Effector CD8-positive, alpha-beta T cell (primary cell): ENCODE data around the gene GALK1.
"Not testable (repeated sequence)": the region's sequence is repeated elsewhere in the genome, so short reads cannot be mapped to it uniquely, and the experiment has no call there.

Source experiments
- DNase-seq: peaks from one replicate; lab custom pipeline; 2025; lab: John Stamatoyannopoulos, UW
- total RNA-seq, 4 experiments: gene quantifications; one replicate each; lab custom pipeline; 2026; lab: John Stamatoyannopoulos, UW

Gene GALK1
- 14.1 to 23.7 (median 19.9) reads per million in 4 experiments for total RNA-seq

DNA sequence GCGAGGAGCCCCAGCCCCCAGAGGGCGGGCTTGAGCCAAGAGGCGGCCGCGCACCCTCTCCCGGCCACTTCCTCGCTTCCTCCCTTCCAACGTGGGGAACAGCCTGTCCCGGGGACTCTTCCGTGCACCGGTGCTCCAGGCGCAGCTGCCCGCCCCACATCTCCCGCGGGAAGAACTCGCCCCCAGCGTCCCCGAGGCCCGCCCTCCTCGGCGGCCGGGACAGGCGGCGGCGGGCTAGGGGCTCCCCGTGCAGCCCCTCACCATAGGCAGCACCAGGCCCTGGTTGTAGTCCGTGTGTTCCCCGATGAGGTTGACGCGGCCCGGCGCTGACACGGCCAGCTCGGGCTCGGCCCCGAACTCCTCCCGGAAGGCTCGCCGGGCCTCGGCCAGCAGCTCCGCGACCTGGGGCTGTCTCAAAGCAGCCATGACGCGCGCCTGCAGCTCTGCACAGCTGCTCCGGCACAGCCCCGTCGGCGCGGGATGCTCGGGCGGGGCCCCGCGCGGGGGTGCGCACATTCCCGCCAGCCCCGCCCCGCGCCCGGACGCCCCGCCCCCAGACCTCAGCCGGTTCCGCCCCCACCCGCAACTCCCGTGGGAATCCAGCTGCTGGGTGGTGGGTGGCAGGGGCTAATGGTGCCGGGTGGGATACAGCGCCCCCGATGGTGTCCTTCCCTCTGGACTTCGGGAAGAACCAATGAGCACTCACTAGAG lies at the start of gene GALK1:
Gene GALK1 (minus strand): TSS at position 482 of the 711 bp plus-strand sequence. CDS start 56 bp downstream, at position 426.
- DNase-seq = peak; percentile 61

DNA sequence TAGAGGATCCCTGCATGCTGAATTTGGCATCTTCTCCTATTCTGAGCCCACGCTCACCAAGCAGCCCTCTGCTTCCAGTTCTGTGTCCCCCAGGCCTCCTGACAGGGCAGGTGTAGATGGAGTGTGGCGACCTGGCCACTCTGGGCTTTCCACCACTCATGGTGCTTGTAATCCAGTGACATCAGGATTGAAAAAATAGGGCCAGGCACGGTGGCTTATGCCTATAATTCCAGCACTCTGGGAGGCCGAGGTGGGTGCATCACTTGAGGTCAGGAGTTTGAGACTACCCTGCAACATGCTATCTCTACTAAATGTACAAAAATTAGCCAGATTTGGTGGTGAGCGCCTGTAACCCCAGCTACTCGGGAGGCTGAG lies 49.0 kb upstream of the GALK1 start:
- no peak for DNase-seq

DNA sequence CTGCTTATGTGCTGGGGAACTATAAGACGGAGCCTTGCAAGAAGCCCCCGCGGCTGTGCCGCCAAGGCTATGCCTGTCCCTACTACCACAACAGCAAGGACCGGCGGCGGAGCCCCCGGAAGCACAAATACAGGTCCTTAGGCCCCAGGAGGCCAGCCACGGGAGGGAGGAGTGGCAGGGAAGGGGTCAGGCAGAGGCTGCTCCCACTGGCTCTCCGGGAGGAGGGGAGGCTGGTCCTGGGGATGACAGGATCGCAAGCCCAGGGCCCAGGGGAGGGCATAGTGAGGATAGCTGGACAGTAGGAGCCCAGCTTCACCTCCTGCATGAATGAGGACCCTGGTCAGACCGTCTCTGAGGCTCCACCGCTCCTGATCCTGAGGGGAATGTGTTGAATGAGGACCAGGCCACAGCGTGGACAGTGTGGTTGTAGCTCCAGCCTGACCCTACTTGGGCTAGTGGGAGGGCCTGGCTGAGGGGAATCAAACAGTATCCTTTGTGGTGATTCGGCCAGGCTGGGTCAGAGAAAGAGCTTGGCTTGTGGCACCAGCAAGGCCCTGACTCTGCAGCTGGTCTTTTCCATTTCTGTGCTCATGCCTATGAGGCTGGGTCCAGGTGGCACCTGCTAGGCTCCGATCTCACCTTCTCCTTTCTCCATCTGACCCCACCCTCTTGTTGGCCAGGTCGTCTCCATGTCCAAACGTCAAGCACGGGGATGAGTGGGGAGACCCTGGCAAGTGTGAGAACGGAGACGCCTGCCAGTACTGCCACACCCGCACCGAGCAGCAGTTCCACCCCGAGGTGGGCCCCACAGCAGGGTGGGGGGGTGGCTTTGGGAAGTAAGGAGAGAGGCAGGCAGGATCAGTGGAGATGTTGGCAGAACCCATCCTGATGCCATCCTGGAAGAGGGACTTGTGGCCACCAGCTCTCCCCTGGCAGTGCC lies 48.4 kb upstream of the GALK1 start:
- no peak for DNase-seq

DNA sequence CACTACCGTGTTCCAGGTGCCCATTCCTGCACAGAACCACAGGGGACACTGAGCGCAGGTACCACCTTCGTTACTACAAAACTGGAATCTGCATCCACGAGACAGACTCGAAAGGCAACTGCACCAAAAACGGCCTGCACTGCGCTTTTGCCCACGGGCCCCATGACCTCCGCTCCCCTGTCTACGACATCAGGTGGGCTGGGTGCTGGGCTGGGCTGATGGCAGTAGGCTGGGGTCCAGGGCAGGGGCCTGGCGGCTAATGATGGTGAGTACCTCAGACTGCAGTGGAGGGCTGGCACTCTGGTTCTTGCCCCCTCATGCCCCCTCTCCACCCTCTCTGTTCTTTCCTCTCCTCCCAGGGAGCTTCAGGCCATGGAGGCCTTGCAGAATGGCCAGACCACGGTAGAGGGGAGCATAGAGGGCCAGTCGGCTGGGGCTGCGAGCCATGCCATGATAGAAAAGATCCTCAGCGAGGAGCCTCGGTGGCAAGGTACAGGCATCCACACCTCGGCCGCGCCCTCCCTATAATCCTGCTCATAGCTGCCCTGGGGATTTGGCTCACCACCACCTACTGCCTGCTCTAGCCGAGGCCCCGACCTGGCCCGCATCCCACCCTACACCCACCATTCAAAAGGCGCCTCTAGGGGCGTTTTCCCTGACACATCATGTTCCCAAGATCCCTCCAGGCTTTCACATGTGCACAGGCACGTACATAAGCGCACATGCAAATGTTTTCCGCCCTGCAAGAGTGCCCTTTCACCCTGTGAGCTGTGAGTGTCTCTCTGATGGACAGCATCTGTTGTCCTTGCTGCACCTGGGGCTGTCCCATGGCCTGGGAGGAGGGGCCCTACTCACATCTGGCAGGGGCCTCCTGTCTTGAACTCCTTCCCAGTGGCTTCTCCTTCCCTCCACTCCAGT lies 47.4 kb upstream of the GALK1 start:
- no peak for DNase-seq

DNA sequence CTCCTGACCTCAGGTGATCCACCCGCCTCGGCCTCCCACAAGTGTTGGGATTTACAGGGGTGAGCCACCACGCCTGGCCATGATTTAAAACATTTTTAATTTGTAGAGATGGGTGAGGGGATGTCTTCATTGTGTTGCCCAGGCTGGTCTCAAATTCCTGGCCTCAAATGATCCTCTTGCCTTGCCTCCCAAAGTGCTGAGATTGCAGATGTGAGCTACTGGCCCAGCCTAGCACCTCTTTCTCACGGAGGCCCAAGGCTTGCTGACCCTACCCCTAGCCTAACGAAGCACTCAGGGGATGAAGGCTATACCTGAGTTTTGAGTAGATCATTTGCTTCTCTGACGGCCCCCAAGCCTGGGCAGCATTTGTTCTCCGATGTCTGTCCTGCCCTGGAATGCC lies 46.2 kb upstream of the GALK1 start:
- DNase-seq = no peak

DNA sequence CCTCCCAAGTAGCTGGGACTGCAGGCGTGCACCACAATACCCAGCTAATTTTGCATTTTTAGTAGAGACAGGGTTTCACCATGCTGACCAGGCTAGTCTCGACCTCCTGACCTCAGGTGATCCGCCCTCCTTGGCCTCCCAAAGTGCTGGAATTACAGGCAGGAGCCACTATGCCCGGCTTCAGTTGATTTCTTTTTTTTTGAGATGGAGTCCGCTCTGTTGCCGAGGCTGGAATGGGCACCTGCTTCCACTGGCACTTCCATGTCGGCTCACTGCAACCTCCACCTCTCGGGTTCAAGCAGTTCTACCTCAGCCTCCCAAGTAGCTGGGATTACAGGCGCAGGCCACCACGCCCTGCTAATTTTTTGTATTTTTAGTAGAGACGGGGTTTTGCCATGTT lies 45.8 kb upstream of the GALK1 start:
- DNase-seq = not testable (repeated sequence)

DNA sequence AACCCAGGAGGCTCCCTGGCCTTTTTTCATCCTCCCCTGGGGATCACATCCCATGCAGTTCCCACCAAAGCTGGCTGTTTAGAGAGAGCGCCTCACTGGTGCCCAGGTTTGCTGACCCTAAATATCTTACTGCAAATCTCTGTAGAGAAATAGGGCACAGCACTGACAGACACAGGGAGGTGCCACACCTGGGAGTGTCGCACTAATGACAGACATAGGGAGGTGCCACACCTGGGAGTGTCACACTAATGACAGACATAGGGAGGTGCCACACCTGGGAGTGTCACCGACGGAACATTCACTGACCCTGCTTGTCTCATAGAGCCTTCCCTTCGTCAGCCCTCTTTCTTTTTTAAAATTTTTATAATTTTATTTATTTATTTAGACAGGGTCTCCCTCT lies 45.2 kb upstream of the GALK1 start:
- DNase-seq = no peak

DNA sequence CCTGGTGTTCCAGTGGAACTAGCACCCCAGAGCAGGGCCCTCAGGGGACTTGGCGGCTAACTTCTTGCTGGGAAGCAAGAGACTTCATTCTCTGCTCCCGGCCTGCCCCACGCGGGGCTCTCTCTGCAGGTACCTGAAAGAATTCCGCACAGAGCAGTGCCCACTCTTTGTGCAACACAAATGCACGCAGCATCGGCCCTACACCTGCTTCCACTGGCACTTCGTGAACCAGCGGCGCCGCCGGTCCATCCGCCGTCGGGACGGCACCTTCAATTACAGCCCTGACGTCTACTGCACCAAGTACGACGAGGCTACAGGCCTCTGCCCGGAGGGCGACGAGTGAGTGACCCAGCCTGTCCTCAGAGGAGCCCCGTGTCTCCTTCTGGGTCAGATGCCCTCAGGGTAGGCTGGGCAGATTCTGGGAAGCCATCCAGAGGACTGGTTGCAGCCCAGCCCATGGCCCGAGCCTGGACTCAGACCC lies 44.7 kb upstream of the GALK1 start:
- no peak for DNase-seq

DNA sequence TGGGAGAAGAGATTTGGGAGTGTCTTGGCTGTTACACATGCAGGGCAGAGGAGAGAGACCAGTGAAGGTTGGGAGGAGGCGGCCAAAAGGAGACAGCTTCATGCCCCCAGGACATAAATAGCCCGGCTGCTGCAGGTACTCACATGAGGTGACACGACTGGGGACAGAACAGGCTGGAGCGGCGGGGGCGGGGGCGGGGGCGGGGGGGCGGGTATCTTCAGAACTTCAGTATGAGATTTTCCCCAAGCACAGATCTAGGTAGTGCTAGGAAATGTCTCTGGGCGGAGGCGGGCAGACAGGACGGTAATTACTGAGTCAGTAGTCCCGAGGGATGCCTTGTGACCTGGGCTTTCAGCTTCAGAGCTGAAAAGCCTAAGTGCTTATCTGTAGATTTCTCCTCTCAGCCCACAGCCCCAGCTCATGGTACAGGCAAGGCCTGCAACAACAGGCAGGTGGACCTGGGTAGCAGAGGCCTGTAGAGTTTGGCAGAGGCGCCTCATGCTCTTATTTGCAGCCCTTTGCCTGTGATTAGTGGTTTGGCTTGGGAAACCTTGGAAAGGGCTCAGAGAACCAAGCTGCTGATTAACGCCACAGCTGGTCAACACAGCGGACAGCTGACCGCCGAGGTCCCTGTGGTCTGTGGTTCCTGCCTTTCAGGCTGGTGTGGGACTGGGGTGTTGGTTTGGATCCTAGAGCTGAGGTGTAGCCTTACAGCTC lies 44.1 kb upstream of the GALK1 start:
- no peak for DNase-seq

DNA sequence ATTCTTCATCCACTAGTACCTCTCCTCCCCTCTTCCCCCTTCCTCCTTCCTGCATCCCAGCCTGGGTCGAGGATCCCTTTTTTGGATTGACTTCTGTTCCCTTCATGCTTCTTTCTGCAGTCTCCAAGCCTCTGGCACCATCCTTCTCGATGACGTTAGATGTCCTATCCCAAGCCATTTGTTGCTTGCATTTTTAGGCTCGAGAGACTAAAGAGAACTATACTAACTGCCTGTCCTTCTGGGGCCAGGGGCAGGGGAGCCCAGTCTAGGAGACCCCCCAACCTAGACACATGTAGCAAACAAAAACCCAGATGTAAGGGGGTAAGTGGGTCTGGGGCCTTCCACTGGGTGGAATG lies 43.5 kb upstream of the GALK1 start:
- DNase-seq = no peak

DNA sequence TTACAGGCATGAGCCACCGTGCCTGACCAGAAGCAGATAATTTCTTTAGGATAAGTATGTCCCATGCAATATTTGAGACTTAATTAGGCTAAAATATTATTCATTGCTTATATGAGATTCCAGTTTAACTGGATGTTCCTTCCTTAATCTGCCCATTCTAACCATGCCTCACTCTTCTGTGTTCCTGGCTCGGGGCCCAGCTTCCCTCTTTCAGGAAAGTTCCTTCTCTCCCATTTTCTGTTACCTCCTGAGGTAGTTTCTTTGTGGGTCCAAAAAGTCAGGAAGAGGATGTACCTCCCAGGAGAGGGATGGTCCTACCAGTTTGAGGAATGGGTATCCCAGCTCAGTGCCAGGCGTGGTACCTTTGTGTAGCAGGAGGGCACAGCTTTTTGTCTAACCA lies 42.9 kb upstream of the GALK1 start:
- DNase-seq = no peak

DNA sequence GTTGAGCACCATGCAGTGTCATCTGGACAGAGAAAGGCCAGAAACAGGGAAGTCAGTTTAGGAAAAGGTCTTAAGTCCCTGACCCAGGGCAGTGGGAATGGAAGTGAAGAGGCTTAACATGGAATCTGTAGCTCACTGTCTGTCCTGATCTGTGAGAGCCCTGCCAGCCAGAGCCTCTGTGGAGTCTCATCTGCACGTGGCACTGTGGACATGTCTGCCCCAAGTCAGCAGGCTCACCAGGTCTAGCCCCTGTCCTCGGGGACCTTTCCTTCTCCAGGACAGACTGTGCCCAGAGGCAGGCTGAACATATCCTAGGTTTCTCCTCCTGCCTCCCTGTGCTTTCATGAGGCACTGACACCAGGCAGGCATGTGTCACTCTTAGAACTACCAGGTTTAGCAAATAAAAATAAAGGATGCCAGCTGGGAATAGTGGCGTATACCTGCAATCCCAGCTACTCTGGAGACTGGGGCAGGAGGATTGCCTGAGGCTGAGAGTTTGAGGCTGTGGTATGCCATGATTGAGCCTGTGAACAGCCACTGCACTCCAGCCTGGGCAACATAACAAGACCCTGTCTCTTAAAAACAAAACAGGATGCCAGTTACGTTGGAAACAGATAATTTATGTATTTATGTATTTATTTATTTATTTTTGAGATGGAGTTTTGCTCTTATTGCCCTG lies 42.0 kb upstream of the GALK1 start:
- DNase-seq = no peak

DNA sequence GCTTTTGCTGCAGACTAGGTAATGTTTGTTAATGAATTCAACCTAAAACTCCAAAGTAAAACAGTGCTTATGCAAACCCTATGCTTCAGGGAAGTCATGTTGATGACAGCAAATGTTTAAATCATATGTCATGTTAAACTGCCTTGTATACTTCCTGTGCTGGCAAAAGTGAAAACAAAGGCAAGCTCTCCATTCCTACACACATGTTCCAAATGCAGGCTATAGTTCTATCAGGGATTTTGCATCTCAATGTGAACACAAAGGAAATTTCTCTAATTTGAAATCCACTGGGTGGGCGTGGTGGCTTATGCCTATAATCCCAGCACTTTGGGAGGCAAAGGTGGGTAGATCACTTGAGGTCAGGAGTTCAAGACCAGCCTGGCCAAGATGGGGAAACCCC lies 38.9 kb upstream of the GALK1 start:
- DNase-seq = no peak

DNA sequence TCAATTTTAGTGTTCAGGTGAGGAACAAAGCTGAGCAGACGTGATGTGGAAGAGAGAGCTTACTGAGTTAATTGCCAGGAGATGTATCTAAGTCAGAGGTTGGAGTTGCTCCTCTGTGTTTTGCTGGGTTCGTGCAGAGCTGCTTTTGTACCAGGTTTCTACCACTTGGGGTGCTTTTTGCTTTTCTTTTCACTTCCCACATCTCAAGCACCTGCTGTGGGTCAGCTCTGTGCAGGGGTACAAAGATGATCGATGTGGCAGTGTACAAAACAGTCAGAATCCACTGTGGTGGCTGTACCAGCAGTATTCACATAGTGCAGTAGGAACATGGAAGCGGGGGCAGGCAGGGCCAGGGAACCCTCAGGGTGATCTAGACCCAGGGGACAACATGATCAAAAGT lies 34.4 kb upstream of the GALK1 start:
- DNase-seq = no peak

DNA sequence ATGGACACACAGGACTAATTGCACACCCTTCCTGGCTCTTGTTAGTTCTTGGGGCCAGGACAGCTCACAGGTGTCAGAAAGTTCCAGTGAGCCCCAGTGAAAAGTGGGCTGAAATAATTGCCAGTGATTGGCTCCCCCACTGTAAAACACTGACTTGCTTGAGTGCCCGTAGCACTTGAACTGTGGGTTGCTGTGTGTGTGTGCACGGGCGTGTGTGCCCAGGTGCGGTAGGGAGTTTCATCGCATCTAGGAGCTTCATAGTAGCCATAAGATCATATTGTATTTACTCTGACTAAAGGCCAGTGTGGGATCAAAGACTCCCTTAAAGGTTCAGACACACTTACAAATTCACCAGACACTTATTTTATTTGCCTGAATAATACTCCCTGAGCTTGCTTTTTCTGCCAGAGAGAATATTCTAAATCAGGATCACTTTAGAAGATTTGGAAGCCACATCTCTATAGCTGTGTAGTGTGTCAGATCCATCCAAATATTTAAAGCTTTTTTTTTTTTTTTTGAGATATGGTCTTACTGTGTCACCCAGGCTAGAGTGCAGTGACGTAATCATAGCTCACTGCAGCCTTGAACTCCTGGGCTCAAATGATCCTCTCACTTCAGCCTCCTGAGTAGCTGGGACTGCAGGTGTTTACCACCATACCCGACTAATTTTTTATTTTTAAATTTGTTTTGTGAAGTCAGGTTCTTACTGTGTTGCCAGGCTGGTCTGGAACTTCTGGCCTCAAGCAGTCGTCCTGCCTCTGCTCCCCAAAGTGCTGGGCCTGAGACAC lies 31.0 kb upstream of the GALK1 start:
- DNase-seq = no peak

DNA sequence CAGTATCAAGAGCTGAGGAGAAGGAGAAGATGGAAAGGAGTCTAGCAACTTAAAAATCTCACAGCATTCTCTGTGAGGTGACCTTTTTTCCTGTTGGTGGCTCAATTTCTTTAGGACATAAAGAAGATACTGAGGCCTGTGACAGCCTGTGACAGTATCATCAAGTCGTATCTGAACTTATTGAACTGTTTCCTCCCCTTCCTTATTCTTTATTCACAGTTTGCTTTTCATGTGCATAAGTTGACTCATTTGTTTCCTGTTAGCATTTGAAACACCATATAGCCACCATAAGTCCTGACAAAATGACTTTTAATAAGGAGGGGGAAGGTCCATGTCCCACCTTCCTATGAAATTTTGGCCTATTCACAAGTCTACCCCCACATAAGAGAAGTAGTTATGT lies 28.5 kb upstream of the GALK1 start:
- no peak for DNase-seq

DNA sequence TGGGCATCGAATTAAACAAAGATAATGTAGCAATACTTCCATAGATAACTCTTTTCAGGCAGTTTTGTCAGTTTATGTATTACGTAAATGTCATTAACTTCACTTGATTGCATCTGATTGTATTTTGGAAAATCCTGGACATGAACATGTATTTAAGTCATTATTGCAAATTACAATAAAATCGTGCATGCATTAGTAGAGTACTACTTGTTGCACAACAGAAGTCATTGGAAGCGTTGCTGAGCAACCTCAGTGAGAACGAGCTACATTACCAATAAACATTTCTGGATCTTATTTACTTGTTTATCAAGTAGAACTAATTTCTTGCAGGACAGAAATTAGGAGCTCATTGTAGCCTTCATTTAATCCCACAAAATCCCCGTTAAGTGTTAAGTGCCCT lies 26.3 kb upstream of the GALK1 start:
- no peak for DNase-seq

DNA sequence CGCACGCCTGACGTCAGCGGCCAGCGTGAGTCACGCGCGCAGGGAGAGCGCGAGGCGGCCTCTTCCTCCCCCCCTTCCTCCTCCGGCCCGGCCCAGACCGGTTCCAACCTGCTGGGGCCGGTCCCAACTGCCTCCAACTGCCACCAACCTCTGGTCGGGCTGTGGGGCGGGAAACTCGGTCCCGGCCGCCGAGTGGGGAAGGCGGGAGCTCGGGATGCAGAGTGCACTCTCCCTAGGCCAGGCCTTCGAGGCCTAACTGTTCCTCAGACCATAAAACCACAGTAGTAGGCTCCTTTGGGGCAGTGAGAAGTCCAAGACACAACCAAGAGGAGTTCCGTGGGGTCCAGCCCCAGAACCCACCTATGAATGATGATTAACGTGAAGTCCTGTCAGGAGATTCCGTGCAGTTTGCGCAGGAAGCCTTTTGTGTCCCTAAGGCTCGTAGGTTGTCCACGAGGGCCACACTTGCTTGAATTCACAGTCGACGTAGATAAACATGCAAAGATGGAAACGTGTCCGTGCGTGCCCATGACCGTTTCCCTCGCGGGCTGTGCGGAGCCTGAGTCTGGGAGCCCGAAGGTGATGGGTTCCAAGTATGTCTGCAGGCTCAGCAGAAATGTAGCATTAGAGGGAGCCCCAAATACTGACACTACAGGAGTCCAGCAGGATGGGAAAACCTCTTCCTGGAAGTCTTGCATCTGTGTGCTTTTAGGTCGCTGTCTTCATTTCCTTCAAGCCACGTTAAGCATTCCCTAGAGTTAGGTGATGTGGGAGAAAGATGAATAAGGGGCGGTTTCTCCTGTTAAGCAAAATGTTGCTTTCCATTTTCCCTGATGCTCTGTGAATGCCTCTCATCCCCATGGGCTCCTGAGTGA lies 20.3 kb upstream of the GALK1 start:
- peak; percentile 96 for DNase-seq

DNA sequence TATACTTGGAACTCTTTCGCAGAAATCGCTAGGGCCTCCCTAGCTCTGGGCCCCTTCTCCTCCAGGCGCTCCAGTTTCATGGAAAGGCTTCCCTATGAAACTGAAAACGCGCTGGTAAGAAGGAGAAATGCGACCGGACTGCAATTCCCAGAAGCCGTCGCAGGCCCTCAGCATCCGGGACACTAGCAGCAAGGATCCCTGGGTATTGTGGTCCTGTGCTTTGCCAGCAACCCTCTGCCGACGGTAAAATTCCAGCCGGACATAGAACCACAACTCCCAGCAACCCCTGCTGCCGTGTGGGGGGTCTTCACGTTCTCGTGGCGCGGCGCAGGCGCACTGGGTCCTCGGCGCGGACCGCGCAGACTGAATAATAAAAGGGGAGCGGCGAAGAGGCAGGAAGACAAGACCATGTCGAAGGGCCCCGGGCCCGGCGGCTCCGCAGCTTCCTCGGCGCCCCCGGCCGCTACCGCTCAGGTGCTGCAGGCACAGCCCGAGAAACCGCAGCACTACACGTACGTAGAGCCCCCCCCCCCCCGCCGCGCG lies 19.6 kb upstream of the GALK1 start, which contains the start of gene UNK:
Gene UNK (plus strand): TSS at position 334 of the 543 bp plus-strand sequence. CDS start 75 bp downstream, at position 409.
- DNase-seq = peak; percentile 96
